Right lobe of liver (tissue), 4 donors: ENCODE results near the gene C5orf15.

Experiments
- POLR2A ChIP-seq: fragments of 450-650 bp; IDR thresholded peaks from one replicate; pipeline ENCODE4 v1.6.1; 2017; ENCODE audit warnings: antibody characterized with exemption, mild to moderate bottlenecking
- TF ChIP-seq, protein P1 (sequence below), 4 donors: fragments of 200-600 bp in 3 of 4; fragments of 450-650 bp in 1 of 4; IDR thresholded peaks; one replicate each; pipeline versions ENCODE4 v1.5.1 to v1.8.0; 2016 to 2022; ENCODE audit warnings: antibody characterized with exemption in 4 of 4, mild to moderate bottlenecking in 2 of 4
- donor health status: DM: no; HTN: no; CAD: no.
- donor health status: DM: no; HTN: no; CAD: no.
- donor health status: DM: no; HTN: yes; CAD: no.

DNA sequence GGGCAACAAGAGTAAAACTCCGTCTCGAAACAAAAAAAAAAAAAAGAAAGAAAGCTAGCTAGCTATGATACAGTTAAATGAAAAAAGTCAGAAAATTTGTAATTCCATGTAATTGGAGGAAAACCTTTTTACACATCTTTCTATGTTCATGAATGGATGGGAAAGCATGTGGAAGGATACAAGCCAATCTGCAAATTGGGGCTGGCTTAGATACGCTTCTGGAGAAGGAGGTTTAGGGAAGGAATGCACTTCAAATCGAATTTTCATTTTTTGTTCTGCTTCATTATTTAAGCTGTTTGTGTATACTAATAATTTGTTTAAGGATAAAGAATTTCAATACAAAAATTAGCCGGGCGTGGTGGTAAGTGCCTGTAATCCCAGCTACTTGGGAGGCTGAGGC lies 29.6 kb upstream of the C5orf15 start:
- TF ChIP-seq, protein P1, sequence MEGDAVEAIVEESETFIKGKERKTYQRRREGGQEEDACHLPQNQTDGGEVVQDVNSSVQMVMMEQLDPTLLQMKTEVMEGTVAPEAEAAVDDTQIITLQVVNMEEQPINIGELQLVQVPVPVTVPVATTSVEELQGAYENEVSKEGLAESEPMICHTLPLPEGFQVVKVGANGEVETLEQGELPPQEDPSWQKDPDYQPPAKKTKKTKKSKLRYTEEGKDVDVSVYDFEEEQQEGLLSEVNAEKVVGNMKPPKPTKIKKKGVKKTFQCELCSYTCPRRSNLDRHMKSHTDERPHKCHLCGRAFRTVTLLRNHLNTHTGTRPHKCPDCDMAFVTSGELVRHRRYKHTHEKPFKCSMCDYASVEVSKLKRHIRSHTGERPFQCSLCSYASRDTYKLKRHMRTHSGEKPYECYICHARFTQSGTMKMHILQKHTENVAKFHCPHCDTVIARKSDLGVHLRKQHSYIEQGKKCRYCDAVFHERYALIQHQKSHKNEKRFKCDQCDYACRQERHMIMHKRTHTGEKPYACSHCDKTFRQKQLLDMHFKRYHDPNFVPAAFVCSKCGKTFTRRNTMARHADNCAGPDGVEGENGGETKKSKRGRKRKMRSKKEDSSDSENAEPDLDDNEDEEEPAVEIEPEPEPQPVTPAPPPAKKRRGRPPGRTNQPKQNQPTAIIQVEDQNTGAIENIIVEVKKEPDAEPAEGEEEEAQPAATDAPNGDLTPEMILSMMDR (IDR thresholded peaks at IDR 0.05), result no peak
- TF ChIP-seq POLR2A, result no peak
